ENCODE results near the gene REXO1.

Gene REXO1

GRCh38 chr19:1848399-1849131 lies at the start of gene REXO1:
Gene REXO1 (minus strand): TSS chr19:1848483. CDS start chr19:1848358, 125 bp downstream.
- ATAC-seq (ENCODE audit: insufficient read depth, low read depth) (peak; percentile 81), DNase-seq (peak; percentile 96)
- H3K9me3 ChIP-seq (ENCODE audit: insufficient read depth, low read length, severe bottlenecking), result no peaks in the 10 kb centered on the region
- peaks cover 60% of the 10 kb centered on the region for H3K4me1 ChIP-seq (ENCODE audit: insufficient read depth, low read length)
- H4K20me1 ChIP-seq (ENCODE audit: insufficient read depth, low read length), result peaks cover 71% of the 10 kb centered on the region
- H3K36me3 ChIP-seq (ENCODE audit: insufficient read depth, low read length), result peaks cover 39% of the 10 kb centered on the region
- peak within 1 kb of the TSS; percentile 99 to 100 for H3K4me3 ChIP-seq (ENCODE audit: low read depth in 1 of 2, low read length in 2 of 2)
- peak within 1 kb of the TSS; percentile 94 for H2AFZ ChIP-seq (ENCODE audit: low read depth, low read length)
- H3K79me2 ChIP-seq (ENCODE audit: insufficient read depth, low read length), result peaks cover 74% of the 10 kb centered on the region
- H3K27ac ChIP-seq (ENCODE audit: low read length), result peak within 1 kb of the TSS; percentile 100
- TF ChIP-seq CTCF (IDR thresholded peaks at IDR 0.05; ENCODE audit: borderline replicate concordance, extremely low read depth, low read length, poor library complexity, severe bottlenecking), result peak; percentile 96
- no peak for TF ChIP-seq EZH2 (IDR thresholded peaks at IDR 0.05; ENCODE audit: borderline replicate concordance, low read depth, low read length, severe bottlenecking)
- H3K4me2 ChIP-seq (ENCODE audit: insufficient read depth, low read length), result peak within 1 kb of the TSS; percentile 99
- H3K9ac ChIP-seq (ENCODE audit: low read depth, low read length), result peak within 1 kb of the TSS; percentile 97
- no peaks in the 10 kb centered on the region for H3K27me3 ChIP-seq (ENCODE audit: insufficient read depth, low read length, poor library complexity)

GRCh38 chr19:1896508-1896907 lies 48.2 kb upstream of the REXO1 start:
- Histone ChIP-seq H3K4me1 (ENCODE audit: insufficient read depth, low read length) (peaks cover 17% of the 10 kb centered on the region), H4K20me1 (ENCODE audit: insufficient read depth, low read length) (no peaks in the 10 kb centered on the region; the same call in 1 of the 2 replicates), H3K27ac (ENCODE audit: low read length) (no peak overlapping the region), H3K9ac (ENCODE audit: low read depth, low read length) (no peak overlapping the region), H3K4me2 (ENCODE audit: insufficient read depth, low read length) (no peak overlapping the region), H2AFZ (ENCODE audit: low read depth, low read length) (no peak overlapping the region), H3K4me3 (ENCODE audit: low read depth in 1 of 2, low read length in 2 of 2) (no peak overlapping the region), H3K9me3 (ENCODE audit: insufficient read depth, low read length, severe bottlenecking) (no peaks in the 10 kb centered on the region), H3K36me3 (ENCODE audit: insufficient read depth, low read length) (no peaks in the 10 kb centered on the region), H3K79me2 (ENCODE audit: insufficient read depth, low read length) (no peaks in the 10 kb centered on the region), H3K27me3 (ENCODE audit: insufficient read depth, low read length, poor library complexity) (no peaks in the 10 kb centered on the region)
- DNase-seq (no peak), ATAC-seq (ENCODE audit: insufficient read depth, low read depth) (no peak)
- TF ChIP-seq EZH2 (IDR thresholded peaks at IDR 0.05; ENCODE audit: borderline replicate concordance, low read depth, low read length, severe bottlenecking), result no peak
- no peak for TF ChIP-seq CTCF (IDR thresholded peaks at IDR 0.05; ENCODE audit: borderline replicate concordance, extremely low read depth, low read length, poor library complexity, severe bottlenecking)

GRCh38 chr19:1893791-1894190 lies 45.5 kb upstream of the REXO1 start:
- Histone ChIP-seq H3K9me3 (ENCODE audit: insufficient read depth, low read length, severe bottlenecking) (no peaks in the 10 kb centered on the region), H3K4me1 (ENCODE audit: insufficient read depth, low read length) (peaks cover 17% of the 10 kb centered on the region), H3K4me2 (ENCODE audit: insufficient read depth, low read length) (no peak overlapping the region), H3K9ac (ENCODE audit: low read depth, low read length) (no peak overlapping the region), H3K27ac (ENCODE audit: low read length) (no peak overlapping the region), H3K4me3 (ENCODE audit: low read depth in 1 of 2, low read length in 2 of 2) (no peak overlapping the region), H3K27me3 (ENCODE audit: insufficient read depth, low read length, poor library complexity) (no peaks in the 10 kb centered on the region), H2AFZ (ENCODE audit: low read depth, low read length) (no peak overlapping the region), H3K36me3 (ENCODE audit: insufficient read depth, low read length) (no peaks in the 10 kb centered on the region), H4K20me1 (ENCODE audit: insufficient read depth, low read length) (no peaks in the 10 kb centered on the region; the same call in 1 of the 2 replicates), H3K79me2 (ENCODE audit: insufficient read depth, low read length) (no peaks in the 10 kb centered on the region)
- TF ChIP-seq CTCF (IDR thresholded peaks at IDR 0.05; ENCODE audit: borderline replicate concordance, extremely low read depth, low read length, poor library complexity, severe bottlenecking) (no peak), EZH2 (IDR thresholded peaks at IDR 0.05; ENCODE audit: borderline replicate concordance, low read depth, low read length, severe bottlenecking) (no peak)
- ATAC-seq (ENCODE audit: insufficient read depth, low read depth) (no peak), DNase-seq (no peak)
